GM19463 (cell line): ENCODE results near the gene CFAP97D2.
"Not testable (repeated sequence)": the region's sequence is repeated elsewhere in the genome, so short reads cannot be mapped to it uniquely, and the experiment has no call there.

Experiments
- ATAC-seq: cut with Tn5 transposase; IDR thresholded peaks from one replicate; pipeline ENCODE4 v1.9.1; 2021; ENCODE audit warnings: mild to moderate bottlenecking, moderate library complexity; ENCODE audit not compliant: unreplicated experiment

CFAP97D2 gene

DNA sequence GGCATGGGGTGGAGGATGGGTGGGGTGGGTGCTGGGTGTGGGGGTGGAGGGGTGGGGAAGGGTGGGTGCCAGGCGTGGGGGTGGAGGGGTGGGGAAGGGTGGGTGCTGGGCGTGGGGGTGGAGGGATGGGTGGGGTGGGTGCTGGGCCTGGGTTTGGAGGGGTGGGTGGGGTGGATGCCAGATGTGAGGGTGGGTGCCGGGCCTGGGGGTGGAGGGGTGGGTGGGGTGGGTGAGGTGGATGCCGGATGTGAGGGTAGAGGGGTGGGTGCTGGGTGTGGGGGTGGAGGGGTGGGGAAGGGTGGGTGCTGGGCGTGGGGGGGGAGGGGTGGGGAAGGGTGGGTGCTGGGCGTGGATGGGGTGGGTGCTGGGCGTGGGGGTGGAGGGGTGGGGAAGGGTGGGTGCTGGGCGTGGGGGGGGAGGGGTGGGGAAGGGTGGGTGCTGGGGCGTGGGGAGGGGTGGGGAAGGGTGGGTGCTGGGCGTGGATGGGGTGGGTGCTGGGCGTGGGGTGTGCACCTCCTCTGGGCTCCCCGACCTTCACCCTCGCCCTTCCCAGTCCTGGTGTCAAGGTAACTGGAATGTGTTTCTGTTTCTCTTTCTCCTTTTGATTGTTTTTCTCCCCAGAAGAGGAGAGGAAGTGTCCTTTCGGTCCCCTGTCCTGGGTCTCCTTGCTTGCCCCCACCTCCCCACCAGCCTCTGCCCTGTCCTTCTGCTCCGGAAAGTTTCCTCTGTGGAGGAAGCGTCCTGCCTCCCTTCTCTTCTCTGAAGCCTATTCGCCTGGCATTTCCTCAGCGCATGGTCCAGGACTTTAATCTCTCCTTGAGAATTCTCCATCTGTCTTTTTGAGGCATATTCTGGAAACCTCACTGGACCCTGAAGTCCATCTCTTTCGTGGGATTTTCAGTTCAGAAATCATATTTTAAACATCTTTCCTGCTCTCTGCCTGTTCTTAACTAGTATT, 22.9 kb upstream of the CFAP97D2 start:
- ATAC-seq = no peak

DNA sequence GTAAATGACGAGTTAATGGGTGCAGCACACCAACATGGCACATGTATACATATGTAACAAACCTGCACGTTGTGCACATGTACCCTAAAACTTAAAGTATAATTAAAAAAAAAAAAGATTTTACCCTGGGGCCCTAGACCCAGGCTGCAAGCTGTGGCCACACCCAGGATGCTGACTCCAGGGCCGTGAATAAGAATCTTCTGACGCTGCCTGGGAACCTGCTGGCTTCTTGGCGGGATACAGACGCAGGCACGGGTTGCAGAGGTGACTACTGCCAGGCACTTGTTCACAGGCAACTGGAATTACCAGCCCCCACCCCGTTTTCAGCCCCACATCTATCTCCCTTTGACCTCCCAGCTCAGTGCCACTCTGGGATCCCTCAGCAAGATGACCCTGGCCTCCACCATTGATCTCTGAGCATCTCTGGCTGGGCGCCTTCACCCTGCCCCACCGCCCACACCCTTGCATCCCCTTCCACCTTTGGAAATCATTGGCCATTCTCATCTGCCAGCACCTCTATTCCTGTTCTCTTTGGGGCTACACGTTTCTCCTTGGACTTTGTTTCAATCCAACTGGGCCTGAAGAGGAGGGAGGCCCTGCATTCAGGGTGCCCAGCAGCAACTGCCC, 21.1 kb upstream of the CFAP97D2 start:
- no peak for ATAC-seq

DNA sequence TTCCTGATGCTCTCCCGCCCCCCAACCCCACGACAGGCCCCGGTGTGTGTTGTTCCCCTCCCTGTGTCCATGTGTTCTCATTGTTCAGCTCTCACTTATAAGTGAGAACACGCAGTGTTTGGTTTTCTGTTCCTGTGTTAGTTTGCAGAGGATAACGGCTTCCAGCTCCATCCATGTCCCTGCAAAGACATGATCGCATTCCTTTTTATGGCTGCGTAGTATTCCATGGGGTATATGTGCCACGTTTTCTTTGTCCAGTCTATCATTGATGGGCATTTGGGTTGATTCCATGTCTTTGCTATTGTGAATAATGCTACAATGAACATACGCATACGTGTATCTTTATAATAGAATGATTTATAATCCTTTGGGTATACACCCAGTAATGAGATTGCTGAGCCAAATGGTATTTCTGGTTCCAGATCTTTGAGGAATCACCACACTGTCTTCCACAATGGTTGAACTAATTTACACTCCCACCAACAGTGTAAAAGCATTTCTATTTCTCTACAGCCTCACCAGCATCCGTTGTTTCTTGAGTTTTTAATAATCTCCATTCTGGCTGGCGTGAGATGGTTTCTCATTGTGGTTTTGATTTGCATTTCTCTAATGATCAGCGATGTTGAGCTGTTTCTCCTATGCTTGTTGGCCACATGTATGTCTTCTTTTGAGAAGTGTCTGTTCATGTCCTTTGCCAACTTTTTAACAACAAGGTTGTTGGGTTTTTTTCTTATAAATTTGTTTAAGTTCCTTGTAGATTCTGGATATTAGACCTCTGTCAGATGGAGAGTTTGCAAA, 20.0 kb upstream of the CFAP97D2 start:
- ATAC-seq = not testable (repeated sequence)

DNA sequence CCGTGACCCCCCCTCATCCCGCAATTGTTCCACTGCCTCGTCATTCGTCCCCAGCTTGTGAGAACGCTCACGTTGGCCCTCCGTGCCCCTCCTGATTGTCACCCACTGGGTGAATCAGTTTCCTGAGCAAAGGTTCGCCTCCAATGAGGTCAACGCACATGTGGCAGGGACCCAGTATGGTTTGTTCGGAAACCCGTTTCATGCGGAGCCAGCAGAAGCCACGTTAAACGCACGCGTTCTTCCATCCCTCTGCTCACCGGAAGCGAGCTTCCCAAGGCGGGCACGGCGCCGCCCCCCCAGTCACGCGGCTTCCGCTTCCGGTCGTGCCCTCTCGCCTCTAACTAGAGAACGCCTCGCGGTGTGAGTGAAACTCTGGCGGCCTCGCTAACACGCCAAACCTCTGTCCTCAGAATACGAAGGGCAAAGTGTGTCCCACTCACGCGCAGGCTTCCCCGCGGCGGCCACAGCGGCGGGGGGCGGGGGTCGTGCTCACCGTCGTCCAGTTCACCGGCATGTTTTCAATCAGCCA, 18.0 kb upstream of the CFAP97D2 start:
- ATAC-seq = no peak

DNA sequence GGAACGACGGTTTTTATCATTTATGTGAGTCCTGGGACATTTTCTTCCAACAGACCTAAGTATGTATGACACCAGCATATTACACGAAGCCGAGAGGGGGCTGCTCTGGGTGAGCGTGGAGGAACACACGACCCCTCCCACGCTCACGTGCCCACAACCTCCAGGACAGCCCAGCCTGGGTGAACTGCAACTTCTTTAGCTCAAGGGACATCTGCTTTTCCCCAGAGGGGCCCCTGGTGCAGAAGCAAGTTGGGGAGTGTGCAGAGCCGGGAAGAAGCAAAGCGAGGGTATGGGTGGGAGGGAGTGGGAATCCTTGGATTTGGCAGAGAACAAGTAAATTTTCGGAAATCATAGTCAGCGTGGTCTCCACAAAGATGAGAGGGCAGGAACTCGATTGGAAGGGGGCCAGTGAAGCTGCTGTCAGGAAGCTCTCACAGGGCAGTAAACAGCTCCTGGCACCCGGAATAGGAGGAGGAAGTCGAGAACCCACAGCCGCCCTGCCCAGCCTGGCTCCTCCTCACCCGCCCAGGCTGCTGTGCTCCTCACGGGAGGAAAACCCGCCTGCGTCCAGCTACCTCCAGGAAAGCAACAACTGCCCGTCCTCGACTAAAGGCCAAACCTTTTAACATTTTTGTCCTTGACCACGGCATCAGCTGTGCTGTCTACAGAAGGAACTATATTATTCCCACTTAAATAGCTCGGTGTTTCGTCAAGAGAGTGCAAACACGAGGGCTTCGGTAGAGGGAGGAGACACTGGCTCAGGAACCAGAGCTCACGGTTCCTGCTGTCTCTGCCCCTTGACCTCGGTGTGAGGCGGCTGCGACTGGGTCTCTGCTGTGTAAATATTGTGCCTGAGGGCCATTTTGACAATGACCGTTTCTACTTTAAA, 17.2 kb upstream of the CFAP97D2 start:
- ATAC-seq = no peak

DNA sequence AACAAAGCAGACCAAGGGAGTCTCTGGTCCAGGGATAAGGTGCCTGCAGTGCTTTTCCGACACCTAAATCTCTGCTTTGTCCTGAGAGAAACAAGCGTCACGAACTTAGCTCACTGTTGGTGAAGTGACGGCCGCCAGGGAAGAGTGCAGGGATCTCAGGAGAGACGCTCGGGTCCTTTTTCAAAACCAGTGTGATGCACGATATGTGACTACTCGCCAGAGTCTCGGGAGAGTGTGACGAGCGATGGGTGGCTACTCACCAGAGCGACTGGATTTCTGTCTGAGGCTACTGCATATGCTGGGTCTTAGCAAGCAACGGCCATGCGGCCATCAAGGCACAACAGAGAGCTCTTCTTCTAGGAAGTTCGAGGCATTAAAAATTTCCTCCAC, 16.5 kb upstream of the CFAP97D2 start:
- ATAC-seq = no peak

DNA sequence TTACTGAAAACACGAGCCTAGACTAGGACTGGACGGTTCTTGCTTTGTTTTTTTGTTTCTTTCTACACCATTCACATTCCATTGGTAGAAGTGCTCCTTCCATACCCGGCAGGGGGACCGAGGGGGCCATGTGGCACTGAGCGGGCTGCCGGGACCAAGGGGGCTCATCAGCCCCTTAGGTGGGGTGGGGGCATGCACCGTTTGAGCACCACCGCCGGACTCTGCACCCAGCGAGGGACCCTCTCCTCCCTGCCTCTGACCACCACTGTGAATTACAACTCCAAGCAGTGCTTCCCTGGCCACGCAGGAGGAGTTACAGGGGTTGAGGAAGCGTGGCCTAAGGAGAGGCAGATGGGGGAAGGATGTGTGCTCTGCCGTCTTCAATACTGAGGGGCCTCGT, 15.0 kb upstream of the CFAP97D2 start:
- no peak for ATAC-seq

DNA sequence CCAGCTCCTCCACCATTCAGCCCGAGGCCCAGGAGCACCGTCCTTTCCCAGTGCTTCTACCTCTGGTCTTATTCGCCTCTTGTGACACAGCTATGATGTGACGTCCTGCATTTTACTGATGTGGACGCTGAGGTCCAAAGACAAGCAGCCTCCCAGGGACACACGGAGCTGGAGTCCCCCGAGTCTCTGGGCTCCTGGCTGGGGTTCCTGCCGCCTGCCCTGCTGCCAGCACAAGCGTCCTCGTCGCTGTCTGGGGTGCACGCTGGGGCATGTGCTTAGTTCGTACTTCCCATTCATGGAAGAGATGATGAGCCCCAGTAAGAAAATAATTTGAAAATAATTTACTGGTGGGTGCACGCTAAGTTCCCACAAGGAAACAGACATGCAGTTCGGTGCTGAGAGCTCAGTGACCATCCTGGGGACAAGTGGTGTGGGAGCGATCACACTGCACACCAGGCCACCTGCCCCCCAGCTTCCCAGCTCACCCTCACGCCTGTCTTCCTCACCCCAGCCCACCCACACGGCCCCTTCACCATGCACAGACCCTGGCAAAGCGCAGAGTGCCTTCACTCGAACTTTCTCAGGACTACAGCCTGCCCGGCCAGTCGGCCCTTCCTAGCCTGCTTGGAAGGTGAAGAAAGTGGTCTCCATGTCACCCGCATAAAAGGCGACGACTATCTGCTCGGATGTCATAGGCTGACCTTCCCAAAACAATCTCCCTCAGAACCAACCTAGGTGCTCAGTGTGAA, 14.2 kb upstream of the CFAP97D2 start:
- no peak for ATAC-seq

DNA sequence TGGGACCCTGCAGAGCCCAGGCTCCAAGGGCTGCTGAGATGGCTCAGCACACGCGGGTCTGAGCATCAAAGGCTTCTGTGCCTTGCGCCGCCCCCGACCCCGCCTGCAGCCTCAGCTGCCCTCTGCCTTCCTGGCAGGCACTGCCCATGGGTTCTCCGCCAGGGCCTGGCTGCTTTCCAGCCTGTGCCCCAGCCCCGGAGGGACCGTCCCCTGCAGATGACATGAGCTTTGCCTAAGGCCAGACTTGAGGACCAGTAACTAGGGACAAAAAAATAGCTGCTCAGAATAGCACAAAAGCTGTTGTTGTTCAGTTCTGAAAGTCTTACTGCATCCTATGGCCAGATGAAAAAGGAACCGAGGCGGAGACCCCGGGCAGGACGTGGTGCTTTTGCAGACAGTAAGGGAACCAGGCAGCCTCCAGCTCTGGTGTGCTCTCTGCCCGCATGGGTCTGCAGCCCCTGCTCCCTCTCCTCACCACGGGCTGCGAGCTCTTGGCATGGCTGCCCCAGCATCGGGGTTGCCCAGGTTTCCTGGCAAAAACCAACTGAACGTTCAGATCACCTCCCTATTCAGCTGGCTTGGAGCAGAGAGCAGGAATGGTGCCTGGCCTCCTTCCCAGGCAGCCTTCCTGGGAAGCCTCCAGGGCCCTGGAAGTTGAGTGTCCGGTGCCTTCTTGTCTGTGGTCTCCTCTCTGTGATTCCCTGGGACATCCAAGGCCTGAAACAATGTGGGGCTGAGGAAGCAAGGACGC, 12.5 kb upstream of the CFAP97D2 start:
- ATAC-seq = no peak

DNA sequence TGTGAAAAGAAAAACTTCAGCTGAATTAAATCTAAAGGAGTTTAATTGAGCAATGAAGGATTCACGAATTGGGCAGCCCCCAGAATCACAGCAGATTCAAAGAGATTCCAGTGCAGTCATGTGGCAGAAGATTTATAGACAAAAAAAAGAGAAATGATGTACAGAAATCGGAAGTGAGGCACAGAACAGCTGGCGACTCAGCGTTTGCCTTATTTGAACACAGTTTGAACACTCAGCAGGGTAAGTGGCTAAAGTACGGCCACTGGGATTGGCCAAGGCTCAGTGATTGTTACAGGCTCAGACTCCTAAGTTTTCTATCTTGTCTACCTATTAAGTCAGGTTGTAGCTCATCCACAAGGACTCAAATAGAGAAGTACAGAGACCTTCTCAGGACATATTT, 11.6 kb upstream of the CFAP97D2 start:
- no peak for ATAC-seq

DNA sequence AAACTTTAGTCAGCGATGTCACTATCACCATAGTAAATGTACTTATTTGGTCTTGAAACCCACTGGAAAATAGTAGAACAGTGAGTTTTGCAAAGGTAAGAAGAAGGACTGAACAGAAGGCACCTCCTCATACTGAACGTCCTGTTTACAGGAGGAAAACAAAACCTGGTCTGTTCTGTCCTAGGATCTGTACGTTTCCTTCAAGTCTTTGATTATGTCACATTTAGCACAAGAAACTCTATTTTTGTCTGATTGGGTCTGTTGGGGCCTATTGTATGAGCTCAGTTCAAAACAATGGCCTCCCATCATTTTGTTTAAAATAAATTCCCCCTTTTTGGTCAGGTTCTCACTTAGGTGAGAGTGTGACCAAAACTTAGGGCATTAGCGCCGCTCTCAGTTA, 11.2 kb upstream of the CFAP97D2 start:
- no peak for ATAC-seq

DNA sequence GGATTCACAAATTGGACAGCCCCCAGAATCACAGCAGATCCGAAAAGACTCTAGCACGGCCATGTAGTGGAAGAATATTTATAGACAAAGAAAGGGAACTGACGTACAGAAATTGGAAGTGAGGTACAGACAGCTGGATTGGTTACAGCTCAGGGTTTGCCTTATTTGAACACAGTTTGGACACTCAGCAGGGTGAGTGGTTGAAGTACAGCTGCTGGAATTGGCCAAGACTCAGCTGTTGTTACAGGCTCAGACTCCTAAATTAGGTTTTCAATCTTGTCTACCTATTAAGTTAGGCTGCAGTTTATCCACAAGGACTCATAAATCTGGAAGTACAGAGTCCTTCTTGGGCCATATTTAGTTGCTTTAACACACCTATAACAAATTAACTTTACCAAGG, 5.8 kb upstream of the CFAP97D2 start:
- no peak for ATAC-seq

DNA sequence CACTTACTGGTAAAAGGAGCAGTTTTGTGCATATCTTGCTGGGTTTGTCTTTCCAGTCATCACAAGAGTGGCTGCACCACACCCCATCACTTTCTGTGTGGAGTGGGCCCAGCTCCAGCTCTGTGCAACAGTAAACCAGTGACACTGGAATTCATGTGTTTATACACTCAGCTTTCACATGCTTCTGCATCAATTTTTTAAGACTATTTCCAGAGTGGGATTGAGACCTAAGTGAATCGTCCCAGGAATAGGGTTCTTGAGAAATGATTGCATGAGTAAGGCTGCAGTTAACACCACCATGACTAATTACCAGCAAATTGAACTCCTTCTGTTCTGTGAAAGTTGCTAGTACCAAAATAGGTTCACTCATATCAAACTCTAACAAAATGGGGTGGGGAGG, 5.3 kb upstream of the CFAP97D2 start:
- no peak for ATAC-seq

DNA sequence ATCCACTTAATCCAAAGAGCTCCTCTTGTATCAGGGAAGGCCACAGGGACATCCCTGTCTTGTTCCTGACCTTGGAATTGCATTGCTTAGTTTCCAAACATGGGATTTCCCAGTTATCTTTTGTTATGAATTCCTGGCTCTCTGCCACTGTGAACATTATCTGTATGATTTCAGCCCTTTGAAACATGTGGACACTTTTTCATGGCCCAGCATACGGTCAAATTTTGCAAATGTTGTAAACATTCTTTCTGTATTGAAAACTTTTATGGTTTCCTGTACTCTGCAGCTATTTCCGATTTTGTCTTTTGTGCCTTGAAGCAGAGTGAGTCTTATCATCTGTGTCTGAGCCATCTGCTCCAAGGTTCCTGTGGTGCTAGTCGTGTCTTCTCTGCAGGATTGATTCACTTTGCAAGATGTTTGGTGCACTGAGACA, 4.5 kb upstream of the CFAP97D2 start:
- no peak for ATAC-seq

DNA sequence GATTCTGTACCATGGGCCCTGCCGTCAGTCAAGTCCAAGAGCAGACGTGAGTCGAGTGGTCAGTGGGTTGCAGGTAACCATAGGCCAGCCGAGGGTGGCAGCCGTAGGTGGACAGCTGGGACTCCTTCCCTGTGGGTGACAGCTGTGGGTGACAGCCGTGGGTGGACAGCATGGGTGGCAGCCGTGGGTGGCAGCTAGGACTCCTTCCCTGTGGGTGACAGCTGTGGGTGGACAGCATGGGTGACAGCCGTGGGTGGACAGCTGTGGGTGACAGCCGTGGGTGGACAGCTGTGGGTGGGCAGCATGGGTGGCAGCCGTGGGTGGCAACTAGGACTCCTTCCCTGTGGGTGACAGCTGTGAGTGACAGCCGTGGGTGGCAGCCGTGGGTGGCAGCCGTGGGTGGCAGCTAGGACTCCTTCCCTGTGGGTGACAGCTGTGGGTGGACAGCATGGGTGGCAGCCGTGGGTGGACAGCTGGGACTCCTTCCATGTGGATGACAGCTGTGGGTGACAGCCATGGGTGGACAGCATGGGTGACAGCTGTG, 2.6 kb upstream of the CFAP97D2 start:
- ATAC-seq = not testable (repeated sequence)

DNA sequence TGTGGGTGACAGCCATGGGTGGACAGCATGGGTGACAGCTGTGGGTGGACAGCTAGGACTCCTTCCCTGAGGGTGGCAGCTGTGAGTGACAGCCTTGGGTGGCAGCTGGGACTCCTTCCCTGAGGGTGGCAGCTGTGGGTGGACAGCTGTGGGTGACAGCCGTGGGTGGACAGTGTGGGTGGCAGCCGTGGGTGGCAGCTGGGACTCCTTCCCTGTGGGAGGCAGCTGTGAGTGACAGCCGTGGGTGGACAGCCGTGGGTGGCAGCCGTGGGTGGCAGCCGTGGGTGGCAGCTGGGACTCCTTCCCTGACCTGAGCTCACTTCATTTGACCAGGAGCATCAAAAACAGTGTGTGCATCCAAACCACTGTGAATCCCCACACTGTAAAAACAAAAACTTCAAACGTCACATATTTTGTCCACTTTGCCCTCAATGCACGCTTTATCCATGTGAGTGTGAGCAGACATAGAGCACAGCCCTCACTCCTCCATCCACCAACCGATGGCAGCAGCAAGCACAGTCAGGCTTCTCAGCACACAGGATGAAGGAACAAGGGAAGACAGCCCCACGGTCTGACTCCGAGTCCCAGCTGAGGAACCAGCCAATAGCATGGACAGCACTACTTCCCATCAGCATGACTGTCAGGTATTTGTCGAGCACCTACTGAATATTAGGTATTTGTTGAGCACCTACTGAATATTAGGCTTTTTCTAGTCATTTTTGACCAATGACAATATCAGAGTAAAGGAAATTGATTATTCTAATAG, 1.6 kb upstream of the CFAP97D2 start:
- no peak for ATAC-seq

DNA sequence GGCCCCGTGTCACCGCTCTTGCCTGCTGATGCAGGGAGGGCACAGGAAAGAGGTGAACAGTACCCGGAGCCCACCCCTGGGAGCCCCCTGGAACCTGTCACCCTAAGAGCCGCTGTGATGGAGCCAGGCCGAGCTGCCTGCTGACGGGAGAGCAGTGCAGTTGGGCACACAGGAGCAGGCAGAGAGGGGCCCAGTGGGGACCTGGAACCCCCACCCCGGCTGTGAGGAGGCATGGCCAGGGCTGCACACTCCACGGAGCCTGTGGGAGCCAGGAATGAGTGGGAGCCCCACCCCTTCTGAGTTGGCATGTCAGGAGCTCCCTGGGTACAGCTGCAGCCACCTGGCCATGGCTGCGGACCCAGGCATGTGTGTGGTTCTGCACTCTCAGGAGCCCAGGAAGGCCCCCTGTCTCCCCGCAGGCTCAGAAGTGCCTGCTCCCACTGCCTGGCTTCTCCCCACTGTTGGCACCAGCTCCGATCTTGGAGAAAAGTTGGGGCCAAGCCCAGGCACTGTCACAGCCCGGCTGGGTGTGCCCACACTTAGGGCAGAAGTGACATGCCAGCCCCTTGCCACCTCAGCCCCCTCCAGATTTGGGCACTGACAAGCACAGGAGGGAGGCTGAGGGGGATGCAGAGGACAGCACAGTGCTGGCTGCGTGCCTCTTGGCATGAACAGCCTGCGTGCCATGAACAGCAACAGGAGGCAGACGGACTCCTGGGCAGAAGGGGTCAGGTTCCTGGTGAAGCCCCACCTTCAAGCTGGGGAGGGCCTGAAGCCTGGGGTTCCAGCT, 6.3 kb downstream of the CFAP97D2 start:
- ATAC-seq = no peak
